HepG2 (cell line): ENCODE results near the gene CREBZF. TPM values are rescaled to one million over a fixed set of nuclear protein-coding genes. Genes with fewer than 3 reads are reported as not detected.

Experiments
- BCL6 ChIP-seq: IDR thresholded peaks from 2 replicates; pipeline ENCODE4 v1.6.1; 2016; ENCODE audit warnings: missing genetic modification reagents, missing compliant biosample characterization
- BRD4 ChIP-seq: sonication (generic); formaldehyde crosslinking; IDR thresholded peaks from 2 replicates; pipeline ENCODE4 v1.4.0; 2020; ENCODE audit warnings: missing genetic modification reagents
- CCAR2 ChIP-seq: fragments of 200-400 bp; formaldehyde crosslinking; optimal IDR thresholded peaks from 2 replicates; pipeline ENCODE3; 2018; ENCODE audit warnings: low read depth, mild to moderate bottlenecking, low read length, moderate library complexity
- MXI1 ChIP-seq: IDR thresholded peaks from 3 replicates; pipeline ENCODE4 v1.6.1; 2012; ENCODE audit warnings: low read depth, low read length, inconsistent platforms, borderline replicate concordance
- NCOA5 ChIP-seq: sonication (generic); formaldehyde crosslinking; IDR thresholded peaks from 2 replicates; pipeline ENCODE4 v1.4.0; 2020; ENCODE audit warnings: missing genetic modification reagents
- PAX8 ChIP-seq: sonication (generic); formaldehyde crosslinking; IDR thresholded peaks from 2 replicates; pipeline ENCODE4 v1.8.0; 2022; ENCODE audit warnings: mild to moderate bottlenecking, missing genetic modification reagents, borderline replicate concordance
- PITX1 ChIP-seq: sonication (generic); formaldehyde crosslinking; IDR thresholded peaks from 2 replicates; pipeline ENCODE4 v1.5.1; 2020; ENCODE audit warnings: mild to moderate bottlenecking, missing genetic modification reagents
- PLRG1 ChIP-seq: fragments of 450-650 bp; conservative IDR thresholded peaks from 2 replicates; pipeline ENCODE4 v1.6.1; 2016
- RBM22 ChIP-seq: fragments of 200-400 bp; formaldehyde crosslinking; optimal IDR thresholded peaks from 2 replicates; pipeline ENCODE3; 2017; ENCODE audit warnings: mild to moderate bottlenecking, low read length, moderate library complexity
- ZFP90 ChIP-seq: sonication (generic); formaldehyde crosslinking; IDR thresholded peaks from 2 replicates; pipeline ENCODE4 v1.8.0; 2022; ENCODE audit warnings: missing genetic modification reagents, mild to moderate bottlenecking, inconsistent platforms, borderline replicate concordance
- ZNF230 ChIP-seq: sonication (generic); formaldehyde crosslinking; IDR thresholded peaks from 2 replicates; pipeline ENCODE4 v1.4.0; 2020; ENCODE audit warnings: mild to moderate bottlenecking, missing genetic modification reagents
- ZNF292 ChIP-seq: sonication (generic); formaldehyde crosslinking; IDR thresholded peaks from 2 replicates; pipeline ENCODE4 v1.8.1; 2022; ENCODE audit warnings: mild to moderate bottlenecking, low read depth, missing genetic modification reagents, borderline replicate concordance
- ZNF549 ChIP-seq: sonication (generic); formaldehyde crosslinking; IDR thresholded peaks from 2 replicates; pipeline ENCODE4 v1.5.0; 2020; ENCODE audit warnings: missing genetic modification reagents
- ZNF589 ChIP-seq: sonication (generic); formaldehyde crosslinking; conservative IDR thresholded peaks from 2 replicates; pipeline ENCODE4 v1.8.0; 2022; ENCODE audit warnings: mild to moderate bottlenecking, moderate library complexity, missing genetic modification reagents
- ZNF629 ChIP-seq: sonication (generic); formaldehyde crosslinking; conservative IDR thresholded peaks from 2 replicates; pipeline ENCODE4 v1.5.0; 2020; ENCODE audit warnings: missing genetic modification reagents
- ZNF775 ChIP-seq: sonication (generic); formaldehyde crosslinking; IDR thresholded peaks from 2 replicates; pipeline ENCODE4 v1.4.0; 2020; ENCODE audit warnings: missing genetic modification reagents, mild to moderate bottlenecking, moderate library complexity, borderline replicate concordance
- polyA plus RNA-seq, 8 experiments: library from polyadenylated mRNA; depleted of rRNA in 3 of 8; stranded (reverse) in 7 of 8; unstranded in 1 of 8; fragments of >200 nt; fragmentation: Illumina TruSeq in 4 of 8; extraction: Trizol in 4 of 8; gene quantifications; 2 replicates each; pipeline versions ENCODE4 v1.2.1 to v1.2.3, GENCODE V29; 2011 to 2016; ENCODE audit warnings: low read depth in 4 of 8, missing spikeins in 1 of 8, mixed read lengths in 1 of 8; ENCODE audit not compliant: insufficient read depth in 1 of 8
- total RNA-seq, 5 experiments: library from RNA; depleted of rRNA; stranded (reverse); fragments of >200 nt; fragmentation: Illumina TruSeq; extraction: Trizol; gene quantifications; 2 replicates each; pipeline ENCODE4 v1.2.3, GENCODE V29; 2016; ENCODE audit warnings: low read depth in 1 of 5
- TF ChIP-seq, protein P1 (sequence below): sonication (generic); formaldehyde crosslinking; IDR thresholded peaks from 2 replicates; pipeline ENCODE4 v1.8.0; 2022; ENCODE audit warnings: missing genetic modification reagents, mild to moderate bottlenecking, borderline replicate concordance
- TF ChIP-seq, protein P2 (sequence below): sonication (generic); formaldehyde crosslinking; IDR thresholded peaks from 2 replicates; pipeline ENCODE4 v1.4.0; 2020; ENCODE audit warnings: missing genetic modification reagents, borderline replicate concordance
- TF ChIP-seq, protein P3 (sequence below): sonication (generic); formaldehyde crosslinking; IDR thresholded peaks from 2 replicates; pipeline ENCODE4 v1.5.1; 2020; ENCODE audit warnings: missing genetic modification reagents, mild to moderate bottlenecking, borderline replicate concordance
- TF ChIP-seq, protein P4 (sequence below): sonication (generic); formaldehyde crosslinking; IDR thresholded peaks from 2 replicates; pipeline ENCODE4 v1.4.0; 2020; ENCODE audit warnings: mild to moderate bottlenecking, missing genetic modification reagents

Gene CREBZF
- total and polyA plus RNA-seq, 2 of the 13 experiments (the other 11 are each of a cell fraction or from before 2014, with no cell fraction given) = 30.6 to 43.1 TPM

DNA sequence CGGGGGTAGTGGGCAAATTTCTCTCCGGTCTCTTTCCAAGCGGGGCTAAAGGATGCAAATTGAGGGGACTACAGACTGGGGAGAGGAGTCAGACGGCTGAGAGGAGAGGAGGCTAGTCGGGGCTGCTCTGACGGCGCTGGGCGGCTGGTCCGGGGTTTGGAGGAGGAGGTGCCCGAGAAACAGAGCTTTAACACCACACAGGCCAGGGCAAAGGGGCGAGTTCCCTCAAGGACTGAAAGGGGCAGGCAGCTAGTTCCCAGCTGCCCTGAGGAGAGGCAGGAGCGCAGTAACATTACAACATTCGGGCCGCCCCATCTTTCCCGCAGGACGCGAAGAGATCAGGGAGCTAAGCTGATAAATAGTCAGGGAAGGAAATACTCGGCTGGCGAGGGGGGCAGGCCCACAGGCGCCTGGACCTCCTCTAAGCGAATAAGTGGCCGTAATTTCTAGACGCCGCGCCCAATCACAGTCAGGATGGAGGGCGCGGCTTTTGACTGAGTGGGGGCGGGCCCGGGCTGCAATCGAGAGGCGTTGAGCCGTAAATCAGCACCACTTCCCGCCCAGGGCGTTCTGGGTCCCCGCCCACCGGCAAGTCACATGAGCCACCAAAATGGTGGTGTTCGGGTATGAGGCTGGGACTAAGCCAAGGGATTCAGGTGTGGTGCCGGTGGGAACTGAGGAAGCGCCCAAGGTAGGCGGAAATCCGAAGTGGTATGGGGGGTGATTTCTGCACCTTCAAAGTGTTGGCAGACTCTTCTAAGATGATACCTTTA is 36.7 kb downstream of the CREBZF start, which contains the start of gene TMEM126B (continued):
- TF ChIP-seq, protein P1, sequence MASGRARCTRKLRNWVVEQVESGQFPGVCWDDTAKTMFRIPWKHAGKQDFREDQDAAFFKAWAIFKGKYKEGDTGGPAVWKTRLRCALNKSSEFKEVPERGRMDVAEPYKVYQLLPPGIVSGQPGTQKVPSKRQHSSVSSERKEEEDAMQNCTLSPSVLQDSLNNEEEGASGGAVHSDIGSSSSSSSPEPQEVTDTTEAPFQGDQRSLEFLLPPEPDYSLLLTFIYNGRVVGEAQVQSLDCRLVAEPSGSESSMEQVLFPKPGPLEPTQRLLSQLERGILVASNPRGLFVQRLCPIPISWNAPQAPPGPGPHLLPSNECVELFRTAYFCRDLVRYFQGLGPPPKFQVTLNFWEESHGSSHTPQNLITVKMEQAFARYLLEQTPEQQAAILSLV (CRISPR knock-in tag) = peak; percentile 36; the same call in 1 of the 2 replicates
- no peak for TF ChIP-seq CCAR2
- no peak for TF ChIP-seq ZNF549 (CRISPR knock-in tag)
- 0 out of 2 replicates have a peak, but pooled peaks have one; percentile 34 for TF ChIP-seq ZNF775 (CRISPR knock-in tag)
- TF ChIP-seq MXI1 = peak; percentile 92; the same call in 2 of the 3 replicates
- TF ChIP-seq, protein P2, sequence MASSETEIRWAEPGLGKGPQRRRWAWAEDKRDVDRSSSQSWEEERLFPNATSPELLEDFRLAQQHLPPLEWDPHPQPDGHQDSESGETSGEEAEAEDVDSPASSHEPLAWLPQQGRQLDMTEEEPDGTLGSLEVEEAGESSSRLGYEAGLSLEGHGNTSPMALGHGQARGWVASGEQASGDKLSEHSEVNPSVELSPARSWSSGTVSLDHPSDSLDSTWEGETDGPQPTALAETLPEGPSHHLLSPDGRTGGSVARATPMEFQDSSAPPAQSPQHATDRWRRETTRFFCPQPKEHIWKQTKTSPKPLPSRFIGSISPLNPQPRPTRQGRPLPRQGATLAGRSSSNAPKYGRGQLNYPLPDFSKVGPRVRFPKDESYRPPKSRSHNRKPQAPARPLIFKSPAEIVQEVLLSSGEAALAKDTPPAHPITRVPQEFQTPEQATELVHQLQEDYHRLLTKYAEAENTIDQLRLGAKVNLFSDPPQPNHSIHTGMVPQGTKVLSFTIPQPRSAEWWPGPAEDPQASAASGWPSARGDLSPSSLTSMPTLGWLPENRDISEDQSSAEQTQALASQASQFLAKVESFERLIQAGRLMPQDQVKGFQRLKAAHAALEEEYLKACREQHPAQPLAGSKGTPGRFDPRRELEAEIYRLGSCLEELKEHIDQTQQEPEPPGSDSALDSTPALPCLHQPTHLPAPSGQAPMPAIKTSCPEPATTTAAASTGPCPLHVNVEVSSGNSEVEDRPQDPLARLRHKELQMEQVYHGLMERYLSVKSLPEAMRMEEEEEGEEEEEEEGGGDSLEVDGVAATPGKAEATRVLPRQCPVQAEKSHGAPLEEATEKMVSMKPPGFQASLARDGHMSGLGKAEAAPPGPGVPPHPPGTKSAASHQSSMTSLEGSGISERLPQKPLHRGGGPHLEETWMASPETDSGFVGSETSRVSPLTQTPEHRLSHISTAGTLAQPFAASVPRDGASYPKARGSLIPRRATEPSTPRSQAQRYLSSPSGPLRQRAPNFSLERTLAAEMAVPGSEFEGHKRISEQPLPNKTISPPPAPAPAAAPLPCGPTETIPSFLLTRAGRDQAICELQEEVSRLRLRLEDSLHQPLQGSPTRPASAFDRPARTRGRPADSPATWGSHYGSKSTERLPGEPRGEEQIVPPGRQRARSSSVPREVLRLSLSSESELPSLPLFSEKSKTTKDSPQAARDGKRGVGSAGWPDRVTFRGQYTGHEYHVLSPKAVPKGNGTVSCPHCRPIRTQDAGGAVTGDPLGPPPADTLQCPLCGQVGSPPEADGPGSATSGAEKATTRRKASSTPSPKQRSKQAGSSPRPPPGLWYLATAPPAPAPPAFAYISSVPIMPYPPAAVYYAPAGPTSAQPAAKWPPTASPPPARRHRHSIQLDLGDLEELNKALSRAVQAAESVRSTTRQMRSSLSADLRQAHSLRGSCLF (CRISPR knock-in tag) = no peak
- TF ChIP-seq RBM22 = no peak
- no peak for TF ChIP-seq BCL6 (CRISPR knock-in tag)
- TF ChIP-seq, protein P3, sequence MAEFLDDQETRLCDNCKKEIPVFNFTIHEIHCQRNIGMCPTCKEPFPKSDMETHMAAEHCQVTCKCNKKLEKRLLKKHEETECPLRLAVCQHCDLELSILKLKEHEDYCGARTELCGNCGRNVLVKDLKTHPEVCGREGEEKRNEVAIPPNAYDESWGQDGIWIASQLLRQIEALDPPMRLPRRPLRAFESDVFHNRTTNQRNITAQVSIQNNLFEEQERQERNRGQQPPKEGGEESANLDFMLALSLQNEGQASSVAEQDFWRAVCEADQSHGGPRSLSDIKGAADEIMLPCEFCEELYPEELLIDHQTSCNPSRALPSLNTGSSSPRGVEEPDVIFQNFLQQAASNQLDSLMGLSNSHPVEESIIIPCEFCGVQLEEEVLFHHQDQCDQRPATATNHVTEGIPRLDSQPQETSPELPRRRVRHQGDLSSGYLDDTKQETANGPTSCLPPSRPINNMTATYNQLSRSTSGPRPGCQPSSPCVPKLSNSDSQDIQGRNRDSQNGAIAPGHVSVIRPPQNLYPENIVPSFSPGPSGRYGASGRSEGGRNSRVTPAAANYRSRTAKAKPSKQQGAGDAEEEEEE = no peak
- no peak for TF ChIP-seq ZFP90 (CRISPR knock-in tag)
- peak; percentile 59; the same call in 1 of the 2 replicates for TF ChIP-seq PAX8 (CRISPR knock-in tag)
- no peak for TF ChIP-seq BRD4 (CRISPR knock-in tag)
- no peak for TF ChIP-seq NCOA5 (CRISPR knock-in tag)
- no peak for TF ChIP-seq ZNF230
- TF ChIP-seq, protein P4, sequence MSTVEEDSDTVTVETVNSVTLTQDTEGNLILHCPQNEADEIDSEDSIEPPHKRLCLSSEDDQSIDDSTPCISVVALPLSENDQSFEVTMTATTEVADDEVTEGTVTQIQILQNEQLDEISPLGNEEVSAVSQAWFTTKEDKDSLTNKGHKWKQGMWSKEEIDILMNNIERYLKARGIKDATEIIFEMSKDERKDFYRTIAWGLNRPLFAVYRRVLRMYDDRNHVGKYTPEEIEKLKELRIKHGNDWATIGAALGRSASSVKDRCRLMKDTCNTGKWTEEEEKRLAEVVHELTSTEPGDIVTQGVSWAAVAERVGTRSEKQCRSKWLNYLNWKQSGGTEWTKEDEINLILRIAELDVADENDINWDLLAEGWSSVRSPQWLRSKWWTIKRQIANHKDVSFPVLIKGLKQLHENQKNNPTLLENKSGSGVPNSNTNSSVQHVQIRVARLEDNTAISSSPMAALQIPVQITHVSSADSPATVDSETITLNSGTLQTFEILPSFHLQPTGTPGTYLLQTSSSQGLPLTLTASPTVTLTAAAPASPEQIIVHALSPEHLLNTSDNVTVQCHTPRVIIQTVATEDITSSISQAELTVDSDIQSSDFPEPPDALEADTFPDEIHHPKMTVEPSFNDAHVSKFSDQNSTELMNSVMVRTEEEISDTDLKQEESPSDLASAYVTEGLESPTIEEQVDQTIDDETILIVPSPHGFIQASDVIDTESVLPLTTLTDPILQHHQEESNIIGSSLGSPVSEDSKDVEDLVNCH = no peak
- no peak for TF ChIP-seq PITX1 (CRISPR knock-in tag)
- TF ChIP-seq ZNF292 (CRISPR knock-in tag) = no peak
- TF ChIP-seq ZNF589 (CRISPR knock-in tag) = no peak
- TF ChIP-seq ZNF629 (CRISPR knock-in tag) = no peak
- TF ChIP-seq PLRG1 = no peak
